Measurements from ENCODE around the gene SAMSN1. TPM values are rescaled to one million over a fixed set of nuclear protein-coding genes. Genes with fewer than 3 reads are reported as not detected.
A peak's percentile ranks its signal among the peaks of the same experiment; 100 is the strongest.

The SAMSN1 gene
- total RNA-seq, 1 experiment from 2014 or later, result 2.8 TPM

DNA sequence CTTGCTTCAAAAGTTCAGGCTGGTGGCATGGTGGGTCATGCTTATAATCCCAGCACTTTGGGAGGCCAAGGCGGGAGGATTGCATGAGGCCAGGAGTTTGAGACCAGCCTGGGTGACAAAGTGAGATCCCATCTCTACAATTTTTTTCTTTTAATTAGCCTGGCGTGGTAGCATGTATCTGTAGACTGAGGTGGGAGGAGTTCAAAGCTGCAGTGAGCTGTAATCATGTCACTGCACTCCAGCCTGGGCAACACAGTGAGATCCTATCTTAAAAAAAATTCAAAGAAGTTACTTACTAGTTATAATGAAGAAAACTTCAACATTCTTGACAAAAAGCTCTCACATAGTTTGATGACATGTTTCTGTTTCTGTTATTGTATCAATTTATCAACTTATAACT is 45.2 kb downstream of the SAMSN1 start:
- H3K23ac ChIP-seq (ENCODE audit: insufficient read length, low read depth, low read length), result no peak overlapping the region

More for the DNA sequence above, 45.2 kb downstream of the SAMSN1 start:
- Histone ChIP-seq H2BK12ac (ENCODE audit: insufficient read length, low read depth, low read length) (no peak overlapping the region), H3K18ac (ENCODE audit: insufficient read length, low read depth, low read length) (no peak overlapping the region), H2AFZ (ENCODE audit: low read length) (no peak overlapping the region), H3K9ac (ENCODE audit: extremely low read depth, insufficient read length, low read length) (no peak overlapping the region), H3K4me2 (ENCODE audit: insufficient read depth, insufficient read length, low read length) (no peak overlapping the region), H3K23me2 (ENCODE audit: insufficient read length, low read depth, low read length, poor library complexity, severe bottlenecking) (no peaks in the 10 kb centered on the region), H3T11ph (ENCODE audit: low read length) (no peak overlapping the region), H3K27me3 (ENCODE audit: insufficient read depth, low read length) (no peaks in the 10 kb centered on the region), H4K91ac (ENCODE audit: insufficient read length, low read depth, low read length) (no peak overlapping the region), H2BK120ac (ENCODE audit: low read depth, low read length, poor library complexity, severe bottlenecking) (no peak overlapping the region), H3K79me1 (ENCODE audit: insufficient read depth, low read depth, low read length, poor library complexity, severe bottlenecking) (no peaks in the 10 kb centered on the region), H3K79me2 (ENCODE audit: insufficient read depth, low read length) (no peaks in the 10 kb centered on the region), H2BK20ac (ENCODE audit: low read depth, low read length, poor library complexity, severe bottlenecking) (no peak overlapping the region), H4K5ac (ENCODE audit: insufficient read length, low read depth, low read length) (no peak overlapping the region), H3K27ac (ENCODE audit: insufficient read length, low read depth, low read length) (no peak overlapping the region), H3K14ac (ENCODE audit: insufficient read depth, low read length) (no peak overlapping the region), H3K4me1 (ENCODE audit: insufficient read depth, low read length) (no peaks in the 10 kb centered on the region), H3K9me3 (ENCODE audit: control insufficient read depth, low read depth, low read length) (no peaks in the 10 kb centered on the region), H2AK5ac (ENCODE audit: insufficient read length, low read length) (no peak overlapping the region), H3K56ac (ENCODE audit: insufficient read length, low read depth, low read length) (no peak overlapping the region), H3K4ac (ENCODE audit: low read depth, low read length) (no peak overlapping the region), H2BK5ac (ENCODE audit: insufficient read length, low read length) (no peak overlapping the region), H4K20me1 (ENCODE audit: control insufficient read depth, insufficient read depth, insufficient read length) (no peaks in the 10 kb centered on the region), H4K8ac (replicated peaks; ENCODE audit: insufficient read length, low read depth, low read length) (no peak overlapping the region), H2BK15ac (ENCODE audit: low read depth, low read length) (no peak overlapping the region)
- H3K9me3 Mint-ChIP-seq, result peaks cover 0 to 4% of the 10 kb centered on the region in 2 experiments; a peak in 2 of 5 replicates
- H3K36me3 Mint-ChIP-seq (ENCODE audit: insufficient read depth in 1 of 3, low read depth in 3 of 3), result no peaks in the 10 kb centered on the region
- peaks cover 9 to 13% of the 10 kb centered on the region in 2 experiments for H3K4me1 Mint-ChIP-seq
- no peak overlapping the region for H3K4me3 Mint-ChIP-seq
- TF ChIP-seq, protein P1, sequence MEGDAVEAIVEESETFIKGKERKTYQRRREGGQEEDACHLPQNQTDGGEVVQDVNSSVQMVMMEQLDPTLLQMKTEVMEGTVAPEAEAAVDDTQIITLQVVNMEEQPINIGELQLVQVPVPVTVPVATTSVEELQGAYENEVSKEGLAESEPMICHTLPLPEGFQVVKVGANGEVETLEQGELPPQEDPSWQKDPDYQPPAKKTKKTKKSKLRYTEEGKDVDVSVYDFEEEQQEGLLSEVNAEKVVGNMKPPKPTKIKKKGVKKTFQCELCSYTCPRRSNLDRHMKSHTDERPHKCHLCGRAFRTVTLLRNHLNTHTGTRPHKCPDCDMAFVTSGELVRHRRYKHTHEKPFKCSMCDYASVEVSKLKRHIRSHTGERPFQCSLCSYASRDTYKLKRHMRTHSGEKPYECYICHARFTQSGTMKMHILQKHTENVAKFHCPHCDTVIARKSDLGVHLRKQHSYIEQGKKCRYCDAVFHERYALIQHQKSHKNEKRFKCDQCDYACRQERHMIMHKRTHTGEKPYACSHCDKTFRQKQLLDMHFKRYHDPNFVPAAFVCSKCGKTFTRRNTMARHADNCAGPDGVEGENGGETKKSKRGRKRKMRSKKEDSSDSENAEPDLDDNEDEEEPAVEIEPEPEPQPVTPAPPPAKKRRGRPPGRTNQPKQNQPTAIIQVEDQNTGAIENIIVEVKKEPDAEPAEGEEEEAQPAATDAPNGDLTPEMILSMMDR (conservative IDR thresholded peaks at IDR 0.05), result no peak
- H3K27ac Mint-ChIP-seq, result peak overlapping the region in 1 of 3 experiments; percentile 78; a peak in 1 of 7 replicates
- WGBS (ENCODE audit: extremely low coverage, insufficient read length, low lambda C conversion rate), result no CpG with 5 or more reads among the region's 2 CpGs
- H3K27me3 Mint-ChIP-seq (ENCODE audit: low read depth), result no peaks in the 10 kb centered on the region
- no peak for DNase-seq

All from H9 (cell line).